SHP77 treated with DMSO at 0.1 percent for 48 hours (cell line): ENCODE measurements around the gene KNG1.
"Not testable (repeated sequence)": the region's sequence is repeated elsewhere in the genome, so short reads cannot be mapped to it uniquely, and the experiment has no call there.

Experiments
- DNase-seq: peaks from one replicate; lab custom pipeline; 2025; lab: John Stamatoyannopoulos, UW

Gene KNG1

GRCh38 chr3:186717039-186717457 lies at the start of gene KNG1:
KNG1 (plus strand) TSS chr3:186717359; CDS start chr3:186717543, 184 bp downstream.
- no peak for DNase-seq

GRCh38 chr3:186668426-186668825 lies 48.7 kb upstream of the KNG1 start:
- no peak for DNase-seq

- DNase-seq = no peak
Observed at GRCh38 chr3:186669378-186670084, 47.6 kb upstream of the KNG1 start.

- DNase-seq = no peak
Observed at GRCh38 chr3:186670155-186670554, 47.0 kb upstream of the KNG1 start.

GRCh38 chr3:186671051-186671450 lies 46.1 kb upstream of the KNG1 start:
- no peak for DNase-seq

- DNase-seq = no peak
Observed at GRCh38 chr3:186678604-186679003, 38.6 kb upstream of the KNG1 start.

- DNase-seq = no peak
Observed at GRCh38 chr3:186679151-186679550, 38.0 kb upstream of the KNG1 start.

GRCh38 chr3:186680869-186681268 lies 36.3 kb upstream of the KNG1 start:
- no peak for DNase-seq

GRCh38 chr3:186682812-186683211 lies 34.3 kb upstream of the KNG1 start:
- no peak for DNase-seq

GRCh38 chr3:186683979-186684378 lies 33.2 kb upstream of the KNG1 start:
- no peak for DNase-seq

GRCh38 chr3:186686475-186686874 lies 30.7 kb upstream of the KNG1 start:
- not testable (repeated sequence) for DNase-seq

- DNase-seq = no peak
Observed at GRCh38 chr3:186687120-186687651, 30.0 kb upstream of the KNG1 start.

GRCh38 chr3:186690304-186690703 lies 26.9 kb upstream of the KNG1 start:
- not testable (repeated sequence) for DNase-seq

GRCh38 chr3:186691676-186692075 lies 25.5 kb upstream of the KNG1 start:
- DNase-seq = no peak

GRCh38 chr3:186693843-186694242 lies 23.3 kb upstream of the KNG1 start:
- DNase-seq = no peak

GRCh38 chr3:186694288-186695032 lies 22.7 kb upstream of the KNG1 start:
- DNase-seq = no peak

GRCh38 chr3:186696522-186696921 lies 20.6 kb upstream of the KNG1 start:
- no peak for DNase-seq

- no peak for DNase-seq
Observed at GRCh38 chr3:186697510-186697909, 19.6 kb upstream of the KNG1 start.

GRCh38 chr3:186700267-186700666 lies 16.9 kb upstream of the KNG1 start:
- DNase-seq = no peak

- not testable (repeated sequence) for DNase-seq
Observed at GRCh38 chr3:186702451-186702850, 14.7 kb upstream of the KNG1 start.

- no peak for DNase-seq
Observed at GRCh38 chr3:186705882-186706780, 11.0 kb upstream of the KNG1 start.
